ENCODE measurements around the gene MINDY4. TPM values are rescaled to one million over a fixed set of nuclear protein-coding genes. Genes with fewer than 3 reads are reported as not detected.

Gene MINDY4
- total RNA-seq, 1 donor from 2014 or later: 8.4 TPM

DNA sequence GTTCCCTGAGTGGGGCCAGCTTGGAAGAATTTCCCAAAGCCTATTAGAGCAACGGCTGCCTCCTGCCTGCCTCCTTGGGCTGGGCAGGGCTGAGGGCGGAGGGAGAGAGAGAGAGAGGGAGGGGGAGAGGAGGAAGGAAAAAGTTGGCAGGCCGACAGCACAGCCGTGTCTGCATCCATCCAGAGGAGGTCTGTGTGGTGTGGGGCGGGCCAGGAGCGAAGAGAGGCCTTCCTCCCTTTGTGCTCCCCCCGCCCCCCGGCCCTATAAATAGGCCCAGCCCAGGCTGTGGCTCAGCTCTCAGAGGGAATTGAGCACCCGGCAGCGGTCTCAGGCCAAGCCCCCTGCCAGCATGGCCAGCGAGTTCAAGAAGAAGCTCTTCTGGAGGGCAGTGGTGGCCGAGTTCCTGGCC, 140.3 kb downstream of the MINDY4 start, which contains the start of gene AQP1:
AQP1 (plus strand) TSS at position 293 of the 409 bp plus-strand sequence; CDS start at position 350, 57 bp downstream.
- Mint-ChIP-seq H3K36me3 (no peaks in the 10 kb centered on the region), H3K27me3 (no peaks in the 10 kb centered on the region), H3K9me3 (no peaks in the 10 kb centered on the region), H3K27ac (peak within 1 kb of the TSS; percentile 50), H3K4me1 (ENCODE audit: unreplicated experiment) (peaks cover 21% of the 10 kb centered on the region), H3K4me3 (no peak within 1 kb of the TSS)
- no peak for DNase-seq (ENCODE audit: extremely low spot score, unreplicated experiment)
- TF ChIP-seq, protein P1, sequence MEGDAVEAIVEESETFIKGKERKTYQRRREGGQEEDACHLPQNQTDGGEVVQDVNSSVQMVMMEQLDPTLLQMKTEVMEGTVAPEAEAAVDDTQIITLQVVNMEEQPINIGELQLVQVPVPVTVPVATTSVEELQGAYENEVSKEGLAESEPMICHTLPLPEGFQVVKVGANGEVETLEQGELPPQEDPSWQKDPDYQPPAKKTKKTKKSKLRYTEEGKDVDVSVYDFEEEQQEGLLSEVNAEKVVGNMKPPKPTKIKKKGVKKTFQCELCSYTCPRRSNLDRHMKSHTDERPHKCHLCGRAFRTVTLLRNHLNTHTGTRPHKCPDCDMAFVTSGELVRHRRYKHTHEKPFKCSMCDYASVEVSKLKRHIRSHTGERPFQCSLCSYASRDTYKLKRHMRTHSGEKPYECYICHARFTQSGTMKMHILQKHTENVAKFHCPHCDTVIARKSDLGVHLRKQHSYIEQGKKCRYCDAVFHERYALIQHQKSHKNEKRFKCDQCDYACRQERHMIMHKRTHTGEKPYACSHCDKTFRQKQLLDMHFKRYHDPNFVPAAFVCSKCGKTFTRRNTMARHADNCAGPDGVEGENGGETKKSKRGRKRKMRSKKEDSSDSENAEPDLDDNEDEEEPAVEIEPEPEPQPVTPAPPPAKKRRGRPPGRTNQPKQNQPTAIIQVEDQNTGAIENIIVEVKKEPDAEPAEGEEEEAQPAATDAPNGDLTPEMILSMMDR (conservative IDR thresholded peaks at IDR 0.05): no peak

DNA sequence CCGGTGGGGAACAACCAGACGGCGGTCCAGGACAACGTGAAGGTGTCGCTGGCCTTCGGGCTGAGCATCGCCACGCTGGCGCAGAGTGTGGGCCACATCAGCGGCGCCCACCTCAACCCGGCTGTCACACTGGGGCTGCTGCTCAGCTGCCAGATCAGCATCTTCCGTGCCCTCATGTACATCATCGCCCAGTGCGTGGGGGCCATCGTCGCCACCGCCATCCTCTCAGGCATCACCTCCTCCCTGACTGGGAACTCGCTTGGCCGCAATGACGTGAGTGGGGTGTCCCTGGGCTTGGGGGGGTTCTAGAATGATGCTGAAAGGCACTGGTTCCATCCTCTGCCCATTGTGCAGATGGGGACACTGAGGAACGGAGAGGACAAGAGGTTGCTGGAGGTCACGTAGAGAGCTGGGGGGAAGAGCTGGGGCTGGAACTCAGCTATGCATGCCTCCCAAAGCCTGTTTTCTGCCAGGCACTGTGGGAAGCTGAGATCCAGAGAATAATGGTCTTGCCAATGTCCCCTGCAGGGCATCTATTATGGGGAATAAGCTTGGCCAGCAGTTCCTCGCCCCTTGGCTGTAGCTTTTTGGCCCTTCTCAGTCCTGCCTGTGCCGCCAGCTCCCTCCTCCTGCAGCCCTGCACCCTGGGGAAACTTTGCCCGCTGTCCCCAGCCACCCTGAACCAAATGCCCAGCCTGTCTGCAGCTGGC, 141.0 kb downstream of the MINDY4 start:
- Mint-ChIP-seq H3K27me3 (no peaks in the 10 kb centered on the region), H3K9me3 (no peaks in the 10 kb centered on the region), H3K27ac (peak overlapping the region; percentile 50), H3K36me3 (no peaks in the 10 kb centered on the region), H3K4me1 (ENCODE audit: unreplicated experiment) (peaks cover 24% of the 10 kb centered on the region), H3K4me3 (no peak overlapping the region)
- TF ChIP-seq, protein P1 (conservative IDR thresholded peaks at IDR 0.05): no peak
- no peak for DNase-seq (ENCODE audit: extremely low spot score, unreplicated experiment)

DNA sequence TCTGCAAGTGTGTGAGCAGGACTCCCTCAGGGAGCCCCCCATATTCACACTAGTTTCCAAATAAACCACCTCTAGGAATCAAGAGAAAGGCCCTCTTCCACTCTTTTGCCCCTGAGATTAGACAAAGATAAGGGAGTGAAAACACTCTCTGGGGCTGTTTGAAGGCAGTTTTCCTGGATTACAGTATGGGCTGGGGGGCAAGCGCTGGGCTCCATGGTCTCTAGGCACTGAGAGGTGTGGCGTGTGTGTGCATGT, 141.4 kb downstream of the MINDY4 start:
- Mint-ChIP-seq H3K36me3 (no peaks in the 10 kb centered on the region), H3K27me3 (no peaks in the 10 kb centered on the region), H3K4me3 (peak overlapping the region; percentile 48), H3K9me3 (no peaks in the 10 kb centered on the region), H3K27ac (peak overlapping the region; percentile 50), H3K4me1 (ENCODE audit: unreplicated experiment) (peaks cover 27% of the 10 kb centered on the region)
- TF ChIP-seq, protein P1 (conservative IDR thresholded peaks at IDR 0.05): no peak
- DNase-seq (ENCODE audit: extremely low spot score, unreplicated experiment): no peak

DNA sequence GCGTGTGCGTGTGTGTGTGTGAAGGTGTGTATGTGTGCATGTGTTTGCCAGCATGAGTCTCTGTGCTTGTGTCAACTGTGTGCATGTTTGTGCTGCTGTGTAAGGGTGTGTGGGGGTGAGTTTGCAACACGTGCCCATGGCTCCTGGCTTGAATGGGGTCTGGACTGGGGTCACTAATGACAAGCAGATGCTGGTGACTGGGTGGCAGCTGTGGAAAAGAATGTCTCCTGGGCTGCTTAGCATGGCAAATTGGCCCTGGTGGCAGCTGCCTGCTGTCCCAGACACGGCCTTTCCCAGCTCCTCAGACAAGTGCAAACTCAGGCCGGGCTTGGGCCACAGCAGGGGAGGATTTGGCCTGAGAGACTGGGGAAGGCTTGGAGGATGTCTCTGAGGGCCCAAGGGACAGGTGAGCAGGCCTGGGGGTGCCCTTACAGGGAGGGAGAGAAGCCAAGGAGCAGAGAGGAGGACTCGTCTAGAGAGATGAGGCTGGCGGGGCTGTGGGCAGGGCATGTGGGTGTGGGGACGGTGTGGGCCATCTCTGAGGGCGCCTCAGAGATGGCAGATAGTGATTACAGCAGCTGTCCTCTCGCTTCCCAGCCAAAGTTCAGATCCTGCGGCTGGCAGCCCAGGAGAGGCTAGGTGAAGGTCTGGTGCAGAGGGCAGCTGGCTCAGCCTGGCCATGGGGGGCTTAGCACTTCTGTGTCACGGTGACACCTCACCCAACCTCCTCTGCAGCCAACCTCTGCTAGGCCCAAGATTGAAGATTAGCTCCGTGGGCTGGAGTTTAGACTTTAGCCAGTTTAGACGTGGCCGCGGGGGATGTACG, 142.0 kb downstream of the MINDY4 start:
- peak overlapping the region; percentile 48 for H3K4me3 Mint-ChIP-seq
- TF ChIP-seq, protein P1 (conservative IDR thresholded peaks at IDR 0.05): no peak
- H3K36me3 Mint-ChIP-seq: no peaks in the 10 kb centered on the region
- no peak for DNase-seq (ENCODE audit: extremely low spot score, unreplicated experiment)
- H3K27me3 Mint-ChIP-seq: no peaks in the 10 kb centered on the region
- no peaks in the 10 kb centered on the region for H3K9me3 Mint-ChIP-seq
- H3K27ac Mint-ChIP-seq: peak overlapping the region; percentile 50
- H3K4me1 Mint-ChIP-seq (ENCODE audit: unreplicated experiment): peaks cover 27% of the 10 kb centered on the region

DNA sequence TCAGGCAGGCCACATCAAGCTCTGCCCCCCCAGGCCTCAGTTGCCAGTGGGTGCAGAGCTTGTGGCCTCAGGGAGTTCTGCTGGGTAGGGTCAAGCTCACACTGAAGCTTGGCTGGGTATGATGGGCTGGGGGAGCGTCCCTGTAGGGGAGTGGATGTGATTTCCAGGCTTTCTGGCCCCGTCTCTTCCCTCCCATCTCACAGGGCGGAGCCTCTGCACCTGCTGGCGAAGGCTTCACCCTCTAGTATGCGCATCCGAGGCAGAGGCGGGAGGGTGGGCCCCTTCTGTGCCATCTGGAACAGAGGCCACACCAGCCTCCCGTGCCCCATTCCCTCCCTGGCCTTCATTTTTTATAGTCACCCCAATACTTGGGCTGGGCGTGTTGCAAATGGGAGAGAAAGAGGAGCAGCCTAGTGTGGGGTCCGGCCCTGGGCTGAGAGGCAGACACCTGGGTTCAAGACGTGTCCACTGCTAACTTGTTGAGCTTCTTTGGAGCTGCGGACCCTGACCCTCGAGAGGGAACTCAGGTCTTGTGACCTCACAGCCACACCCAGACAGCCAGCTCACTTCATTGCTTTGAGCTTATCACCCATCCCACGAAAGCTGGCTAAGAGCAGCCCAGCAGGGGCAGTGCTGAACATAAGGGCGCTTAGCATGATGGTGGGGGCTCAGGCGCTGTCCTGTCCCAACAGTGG, 142.8 kb downstream of the MINDY4 start:
- DNase-seq (ENCODE audit: extremely low spot score, unreplicated experiment): no peak
- TF ChIP-seq, protein P1 (conservative IDR thresholded peaks at IDR 0.05): no peak

More for the DNA sequence above, 142.8 kb downstream of the MINDY4 start:
- no peak overlapping the region for H3K4me3 Mint-ChIP-seq
- H3K36me3 Mint-ChIP-seq: no peaks in the 10 kb centered on the region
- no peaks in the 10 kb centered on the region for H3K27me3 Mint-ChIP-seq
- H3K4me1 Mint-ChIP-seq (ENCODE audit: unreplicated experiment): peaks cover 27% of the 10 kb centered on the region
- H3K27ac Mint-ChIP-seq: no peak overlapping the region
- no peaks in the 10 kb centered on the region for H3K9me3 Mint-ChIP-seq

Measured in type B pancreatic cell (in vitro differentiated cells).